B cell (primary cell): ENCODE results near the gene MRPL36. TPM values are rescaled to one million over a fixed set of nuclear protein-coding genes. Genes with fewer than 3 reads are reported as not detected.

Source experiments
- ATAC-seq: fragments of 200-7000 bp; cut with Tn5 transposase; one replicate; pipeline ENCODE4 v1.10.0; 2021; ENCODE audit warnings: low read depth, mild to moderate bottlenecking, moderate number of reproducible peaks, moderate library complexity
- CTCF ChIA-PET: fragments of 350-600 bp; sonication (Branson Sonifier 250); formaldehyde crosslinking; loops from one replicate; lab custom pipeline; 2021; ENCODE audit warnings: antibody characterized with exemption, inconsistent platforms; lab: Charles Lee
- POLR2A ChIA-PET: fragments of 350-600 bp; sonication (Branson Sonifier 250); formaldehyde crosslinking; loops from one replicate; lab custom pipeline; 2021; ENCODE audit warnings: antibody characterized with exemption; lab: Charles Lee
- DNase-seq: peaks from one replicate; pipeline ENCODE4 v3.0.0; 2013
- H2AFZ ChIP-seq: 2 replicates; pipeline ENCODE4 v1.6.1; 2012; ENCODE audit warnings: mild to moderate bottlenecking, low read depth, low read length; ENCODE audit not compliant: insufficient read depth, poor library complexity, severe bottlenecking
- H3K27ac ChIP-seq, 2 donors: 1 replicate in 1 of 2; 2 replicates in 1 of 2; pipeline ENCODE4 v1.5.1; 2012 to 2013; ENCODE audit warnings: low read length in 2 of 2, mild to moderate bottlenecking in 2 of 2, moderate library complexity in 1 of 2
- H3K27me3 ChIP-seq, 4 experiments: fragments of 200-600 bp in 1 of 4; sonication (generic) in 1 of 4; replicated peaks in 1 of 4; 1 replicate in 2 of 4; 2 replicates in 2 of 4; pipeline versions ENCODE4 v1.6.1 to v1.7.0; 2013 to 2016; ENCODE audit warnings: low read length in 3 of 4, mild to moderate bottlenecking in 2 of 4, mixed read lengths in 1 of 4, moderate library complexity in 1 of 4; ENCODE audit not compliant: insufficient read depth in 4 of 4, control insufficient read depth in 3 of 4; ENCODE audit errors: control extremely low read depth in 1 of 4
- H3K36me3 ChIP-seq, 2 experiments: replicated peaks in 1 of 2; 1 replicate in 1 of 2; 2 replicates in 1 of 2; pipeline versions ENCODE4 v1.6.1 to v1.7.1; 2013; ENCODE audit warnings: low read length in 1 of 2; ENCODE audit not compliant: insufficient read depth in 2 of 2, control insufficient read depth in 1 of 2; ENCODE audit errors: control extremely low read depth in 1 of 2, extremely low read depth in 1 of 2
- H3K4me1 ChIP-seq, 2 donors: fragments of 200-600 bp in 1 of 2; sonication (generic) in 1 of 2; 1 replicate in 1 of 2; 2 replicates in 1 of 2; pipeline versions ENCODE4 v1.5.1 to v1.6.1; 2013 to 2017; ENCODE audit warnings: low read length in 2 of 2; ENCODE audit not compliant: control insufficient read depth in 2 of 2, insufficient read depth in 2 of 2
- H3K4me2 ChIP-seq: replicated peaks from 2 replicates; pipeline ENCODE3; 2012; ENCODE audit warnings: mild to moderate bottlenecking, low read depth, low read length; ENCODE audit not compliant: poor library complexity, severe bottlenecking
- H3K4me3 ChIP-seq, 5 experiments: fragments of 200-600 bp in 1 of 5; sonication (generic) in 1 of 5; 1 replicate in 3 of 5; 2 replicates in 2 of 5; pipeline versions ENCODE4 v1.5.1 to v1.7.0; 2011 to 2016; ENCODE audit warnings: low read length in 4 of 5, mild to moderate bottlenecking in 4 of 5, low read depth in 2 of 5, control low read depth in 1 of 5, moderate library complexity in 1 of 5; ENCODE audit not compliant: insufficient read depth in 1 of 5; ENCODE audit errors: control extremely low read depth in 1 of 5, extremely low read depth in 1 of 5
- H3K79me2 ChIP-seq: fragments of 200-600 bp; sonication (generic); one replicate; pipeline ENCODE4 v1.6.0; 2016; ENCODE audit warnings: low read length; ENCODE audit not compliant: control insufficient read depth, insufficient read depth
- H3K9ac ChIP-seq: fragments of 200-600 bp; sonication (generic); 2 replicates; pipeline ENCODE4 v1.6.1; 2017; ENCODE audit warnings: mild to moderate bottlenecking, low read length, moderate library complexity
- H3K9me3 ChIP-seq, 3 donors: one replicate each; pipeline versions ENCODE4 v1.6.1 to v1.7.1; 2013; ENCODE audit warnings: low read length in 2 of 3; ENCODE audit not compliant: control insufficient read depth in 2 of 3, insufficient read depth in 1 of 3; ENCODE audit errors: control extremely low read depth in 1 of 3
- H4K20me1 ChIP-seq: 2 replicates; pipeline ENCODE4 v1.6.0; 2012; ENCODE audit warnings: mild to moderate bottlenecking, low read length; ENCODE audit not compliant: insufficient read depth, control insufficient read depth, poor library complexity, severe bottlenecking
- H3K27ac Mint-ChIP-seq: one replicate; pipeline ENCODE4 v1.8.0; 2021; ENCODE audit warnings: mixed read lengths
- H3K27me3 Mint-ChIP-seq: one replicate; pipeline ENCODE4 v1.8.0; 2021; ENCODE audit warnings: mixed read lengths
- H3K4me1 Mint-ChIP-seq: one replicate; pipeline ENCODE4 v1.8.0; 2021; ENCODE audit warnings: mixed read lengths
- H3K4me3 Mint-ChIP-seq: one replicate; pipeline ENCODE4 v1.8.0; 2021; ENCODE audit warnings: mixed read lengths
- H3K9me3 Mint-ChIP-seq: one replicate; pipeline ENCODE4 v1.8.0; 2022; ENCODE audit warnings: mixed read lengths; ENCODE audit not compliant: insufficient read depth
- CTCF ChIP-seq: fragments of 200-600 bp; IDR thresholded peaks from one replicate; pipeline ENCODE4 v1.8.0; 2022; ENCODE audit warnings: antibody characterized with exemption, mild to moderate bottlenecking
- EZH2 ChIP-seq: IDR thresholded peaks from 2 replicates; pipeline ENCODE4 v1.6.1; 2012; ENCODE audit warnings: borderline replicate concordance, low read depth, mild to moderate bottlenecking, moderate library complexity, low read length; ENCODE audit not compliant: insufficient read depth, poor library complexity, severe bottlenecking
- WGBS: methylation state at CpG from one replicate; pipeline ENCODE4 v1.1.5; 2013; ENCODE audit warnings: missing lambda C conversion rate; ENCODE audit not compliant: insufficient coverage; 5-methylcytosine and 5-hydroxymethylcytosine counted together
- intact Hi-C: fragments of 100-400 bp; cut with micrococcal nuclease; formaldehyde crosslinking; loops from one replicate; pipeline ENCODE4 v1.10.0; 2022
- polyA plus RNA-seq: library from polyadenylated mRNA; depleted of rRNA; stranded (reverse); fragments of >200 nt; gene quantifications from 2 replicates; pipeline ENCODE4 v1.2.3, GENCODE V29; 2012
- total RNA-seq, 2 donors: library from RNA; stranded (reverse); fragments of 120-200 nt in 1 of 2; gene quantifications; 1 replicate in 1 of 2; 2 replicates in 1 of 2; pipeline versions ENCODE4 v1.2.3 to v1.2.4, GENCODE V29; 2013 to 2022

MRPL36 gene
- total and polyA plus RNA-seq, 2 donors (not counting 1 experiment from before 2014, with no cell fraction given), result 12.5 to 25.0 TPM

GRCh38 chr5:1782385-1783215, 17.0 kb downstream of the MRPL36 start:
- H3K4me1 Mint-ChIP-seq, result peaks cover 17% of the 10 kb centered on the region
- Histone ChIP-seq H3K79me2 (no peaks in the 10 kb centered on the region), H3K9ac (no peak overlapping the region), H3K27ac (no peak overlapping the region), H3K9me3 (peaks cover 0 to 3% (median 0%) of the 10 kb centered on the region in 3 donors), H2AFZ (peak overlapping the region; percentile 46), H3K4me1 (peaks cover 10 to 18% of the 10 kb centered on the region in 2 donors), H3K27me3 (peaks cover 0 to 8% (median 0%) of the 10 kb centered on the region in 4 experiments), H4K20me1 (no peaks in the 10 kb centered on the region), H3K36me3 (no peaks in the 10 kb centered on the region), H3K4me3 (peak overlapping the region in 1 of 5 experiments; percentile 14), H3K4me2 (peak overlapping the region; percentile 52)
- 53% methylated on average over 13 of the region's 14 CpGs for WGBS
- peak overlapping the region; percentile 66 for H3K4me3 Mint-ChIP-seq
- H3K9me3 Mint-ChIP-seq, result no peaks in the 10 kb centered on the region
- ATAC-seq (no peak), DNase-seq (no peak)
- intact Hi-C loops, result no loop called here
- H3K27me3 Mint-ChIP-seq, result peaks cover 21% of the 10 kb centered on the region
- H3K27ac Mint-ChIP-seq, result no peak overlapping the region
- TF ChIP-seq EZH2, result no peak
- CTCF ChIA-PET, result no interaction called here
- POLR2A ChIA-PET, result no interaction called here

- POLR2A ChIA-PET, result no interaction called here
Measured at GRCh38 chr5:1781726-1782384, 17.8 kb downstream of the MRPL36 start.

More at GRCh38 chr5:1781726-1782384, 17.8 kb downstream of the MRPL36 start:
- Histone ChIP-seq H3K9ac (no peak overlapping the region), H3K4me1 (peaks cover 10 to 18% of the 10 kb centered on the region in 2 donors), H3K27ac (no peak overlapping the region), H3K4me3 (peak overlapping the region in 1 of 5 experiments; percentile 14), H3K4me2 (peak overlapping the region; percentile 8), H3K9me3 (peaks cover 0 to 3% (median 0%) of the 10 kb centered on the region in 3 donors), H3K27me3 (peaks cover 0 to 10% (median 0%) of the 10 kb centered on the region in 4 experiments), H3K36me3 (no peaks in the 10 kb centered on the region), H3K79me2 (no peaks in the 10 kb centered on the region), H4K20me1 (no peaks in the 10 kb centered on the region), H2AFZ (no peak overlapping the region)
- DNase-seq (no peak), ATAC-seq (no peak)
- CTCF ChIA-PET, result no interaction called here
- TF ChIP-seq CTCF, result no peak
- Mint-ChIP-seq H3K4me3 (peak overlapping the region; percentile 47), H3K27ac (no peak overlapping the region), H3K9me3 (no peaks in the 10 kb centered on the region), H3K27me3 (peaks cover 27% of the 10 kb centered on the region), H3K4me1 (peaks cover 17% of the 10 kb centered on the region)
- 78% methylated on average over 8 of the region's 9 CpGs for WGBS
- intact Hi-C loops, result no loop called here
